ENCODE measurements around the gene PPP2R5C. TPM values are rescaled to one million over a fixed set of nuclear protein-coding genes. Genes with fewer than 3 reads are reported as not detected.

The PPP2R5C gene
- total RNA-seq, 1 donor from 2014 or later = 227 TPM

DNA sequence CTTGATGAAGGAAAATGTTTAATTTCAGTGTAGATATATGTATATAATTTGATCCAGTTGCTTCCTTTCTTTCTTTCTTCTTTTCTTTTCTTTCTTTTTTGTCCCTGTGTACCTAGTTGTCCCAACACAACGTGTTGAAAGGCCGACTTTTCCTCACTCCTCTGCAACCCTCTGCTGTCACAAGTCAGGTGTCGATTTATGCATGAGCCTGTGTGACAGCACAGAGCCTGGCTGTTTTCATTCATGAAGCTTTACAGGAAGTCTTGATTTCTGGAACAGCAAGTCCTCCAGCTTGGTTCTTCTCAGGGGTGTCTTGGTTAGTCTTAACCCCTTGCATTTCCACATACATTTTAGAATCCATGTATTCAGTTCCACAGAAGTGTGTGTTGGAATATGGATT lies 88.1 kb downstream of the PPP2R5C start:
- DNase-seq = no peak
- TF ChIP-seq, protein P1, sequence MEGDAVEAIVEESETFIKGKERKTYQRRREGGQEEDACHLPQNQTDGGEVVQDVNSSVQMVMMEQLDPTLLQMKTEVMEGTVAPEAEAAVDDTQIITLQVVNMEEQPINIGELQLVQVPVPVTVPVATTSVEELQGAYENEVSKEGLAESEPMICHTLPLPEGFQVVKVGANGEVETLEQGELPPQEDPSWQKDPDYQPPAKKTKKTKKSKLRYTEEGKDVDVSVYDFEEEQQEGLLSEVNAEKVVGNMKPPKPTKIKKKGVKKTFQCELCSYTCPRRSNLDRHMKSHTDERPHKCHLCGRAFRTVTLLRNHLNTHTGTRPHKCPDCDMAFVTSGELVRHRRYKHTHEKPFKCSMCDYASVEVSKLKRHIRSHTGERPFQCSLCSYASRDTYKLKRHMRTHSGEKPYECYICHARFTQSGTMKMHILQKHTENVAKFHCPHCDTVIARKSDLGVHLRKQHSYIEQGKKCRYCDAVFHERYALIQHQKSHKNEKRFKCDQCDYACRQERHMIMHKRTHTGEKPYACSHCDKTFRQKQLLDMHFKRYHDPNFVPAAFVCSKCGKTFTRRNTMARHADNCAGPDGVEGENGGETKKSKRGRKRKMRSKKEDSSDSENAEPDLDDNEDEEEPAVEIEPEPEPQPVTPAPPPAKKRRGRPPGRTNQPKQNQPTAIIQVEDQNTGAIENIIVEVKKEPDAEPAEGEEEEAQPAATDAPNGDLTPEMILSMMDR (IDR thresholded peaks at IDR 0.05) = no peak
- no peaks in the 10 kb centered on the region for H3K27me3 Mint-ChIP-seq

DNA sequence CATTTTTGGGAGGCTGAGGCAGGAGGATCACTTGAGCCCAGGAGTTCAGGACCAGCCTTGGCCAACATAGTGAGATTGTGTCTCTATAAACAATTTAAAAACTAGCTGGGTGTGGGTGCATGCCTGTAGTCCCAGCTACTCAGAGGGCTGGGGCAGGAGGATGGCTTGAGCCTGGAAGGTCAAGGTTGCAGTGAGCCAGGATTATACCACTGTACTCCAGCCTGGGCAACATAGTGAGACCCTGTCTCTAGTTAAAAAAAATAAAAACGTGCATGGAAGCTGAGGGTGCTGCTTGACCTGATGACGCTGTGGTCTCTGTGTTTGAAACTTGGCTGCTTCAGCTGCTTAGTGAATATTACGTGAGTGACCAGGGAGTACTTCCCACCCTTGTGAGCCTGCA lies 89.7 kb downstream of the PPP2R5C start:
- CTCF ChIA-PET = interaction anchor here (1.3 to 1.9 kb wide), 2 partner anchors 81 to 144 kb away, joined by 4 to 6 read pairs; no protein-coding TSS in a partner anchor
- ATAC-seq (ENCODE audit: low read depth) = no peak
- TF ChIP-seq, protein P1 (IDR thresholded peaks at IDR 0.05) = no peak
- no peak for DNase-seq
- H3K27me3 Mint-ChIP-seq = no peaks in the 10 kb centered on the region
- peaks cover 23% of the 10 kb centered on the region for H3K36me3 Mint-ChIP-seq (ENCODE audit: low read depth)
- intact Hi-C loops (cut with micrococcal nuclease) = loop anchor here (1.0 kb wide), 1 partner anchor 25 kb away; no protein-coding TSS in a partner anchor
- H3K27ac Mint-ChIP-seq = peak overlapping the region; percentile 7
- H3K4me1 Mint-ChIP-seq = peaks cover 85% of the 10 kb centered on the region
- H3K4me3 Mint-ChIP-seq = no peak overlapping the region
- POLR2A ChIA-PET = interaction anchor here (0.8 to 1.3 kb wide), 2 partner anchors 37 to 91 kb away, joined by 3 read pairs; no protein-coding TSS in a partner anchor
- H3K9me3 Mint-ChIP-seq = no peaks in the 10 kb centered on the region

More for the DNA sequence above, 88.1 kb downstream of the PPP2R5C start:
- CTCF ChIA-PET = interaction anchor here (0.6 kb wide), 1 partner anchor 14 kb away, joined by 3 read pairs; no protein-coding TSS in a partner anchor
- POLR2A ChIA-PET = interaction anchor here (0.7 to 2.2 kb wide), 6 partner anchors 24 to 79 kb away, joined by 3 to 13 read pairs (median 3); no protein-coding TSS in a partner anchor
- intact Hi-C loops (cut with micrococcal nuclease) = loop anchor here (10.0 kb wide), 1 partner anchor 235 kb away; the partner anchor contains the start of gene HSP90AA1
- H3K36me3 Mint-ChIP-seq (ENCODE audit: low read depth) = peaks cover 24% of the 10 kb centered on the region
- H3K27ac Mint-ChIP-seq = peak overlapping the region; percentile 56
- H3K4me1 Mint-ChIP-seq = peaks cover 87% of the 10 kb centered on the region
- H3K9me3 Mint-ChIP-seq = no peaks in the 10 kb centered on the region
- H3K4me3 Mint-ChIP-seq = peak overlapping the region; percentile 60
- peak; percentile 15 for ATAC-seq (ENCODE audit: low read depth)

DNA sequence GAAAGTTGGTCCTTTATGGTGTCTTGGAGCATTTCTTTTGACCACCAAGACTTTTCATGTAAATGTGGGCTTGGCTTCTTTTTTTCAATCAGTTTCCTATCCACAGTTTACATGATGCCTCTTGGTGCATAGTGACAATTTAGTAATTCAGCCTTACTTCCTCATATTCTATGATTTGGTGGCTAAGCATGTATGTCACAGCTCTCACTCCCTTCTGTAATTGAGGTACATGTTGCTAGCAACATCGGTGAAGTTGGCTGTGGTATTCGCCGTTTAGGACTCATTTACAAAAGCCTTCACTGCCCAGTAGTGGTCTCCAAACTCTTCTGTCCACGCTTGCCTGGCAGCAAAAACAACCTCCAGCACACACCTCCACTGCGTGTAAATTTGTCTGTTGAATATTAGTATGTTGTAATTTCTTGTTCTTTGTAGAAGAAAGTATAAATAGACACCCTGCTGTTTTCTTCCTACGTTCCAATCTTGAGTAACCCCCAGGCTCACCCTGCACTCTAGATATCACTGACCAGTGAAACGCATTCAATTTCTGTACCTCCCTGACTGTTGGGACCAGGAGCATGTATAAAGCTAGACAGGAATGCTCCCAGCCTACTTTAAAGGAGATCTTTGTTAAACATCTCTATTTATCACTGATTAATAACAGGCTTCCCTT lies 90.4 kb downstream of the PPP2R5C start:
- peaks cover 22% of the 10 kb centered on the region for H3K36me3 Mint-ChIP-seq (ENCODE audit: low read depth)
- no peaks in the 10 kb centered on the region for H3K27me3 Mint-ChIP-seq
- DNase-seq (no peak), ATAC-seq (ENCODE audit: low read depth) (peak; percentile 68)
- H3K4me1 Mint-ChIP-seq = peaks cover 80% of the 10 kb centered on the region
- peak overlapping the region; percentile 78 for H3K27ac Mint-ChIP-seq
- TF ChIP-seq, protein P1 (IDR thresholded peaks at IDR 0.05) = no peak
- peak overlapping the region; percentile 52 for H3K4me3 Mint-ChIP-seq
- ChIA-PET POLR2A (interaction anchor here (0.5 to 1.3 kb wide), 3 partner anchors 38 to 91 kb away, joined by 3 to 6 read pairs (median 3); no protein-coding TSS in a partner anchor), CTCF (interaction anchor here (0.7 to 1.9 kb wide), 3 partner anchors 8 to 145 kb away, joined by 3 to 6 read pairs (median 4); no protein-coding TSS in a partner anchor)
- no peaks in the 10 kb centered on the region for H3K9me3 Mint-ChIP-seq
- intact Hi-C loops (cut with micrococcal nuclease) = loop anchor here (1.0 kb wide), 1 partner anchor 24 kb away; no protein-coding TSS in a partner anchor

DNA sequence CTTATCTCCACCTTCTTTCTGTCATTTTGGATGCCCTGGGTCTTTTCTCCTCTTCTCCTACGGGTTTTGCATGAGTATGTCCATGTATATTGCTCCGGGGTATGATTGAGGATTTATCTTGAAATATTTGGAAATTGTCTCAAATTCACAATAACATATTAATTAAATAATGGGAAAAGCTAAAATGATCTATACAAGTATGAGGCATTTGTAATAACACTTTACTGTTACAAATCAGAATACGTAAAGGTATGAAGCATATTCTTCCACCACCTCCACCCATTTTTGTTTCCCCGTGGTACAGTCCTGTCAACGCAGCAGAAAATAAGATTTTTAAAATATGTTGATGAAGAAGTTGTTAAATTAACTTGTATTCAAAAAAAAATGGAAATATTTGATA lies 91.3 kb downstream of the PPP2R5C start:
- intact Hi-C loops (cut with micrococcal nuclease) = no loop called here
- Mint-ChIP-seq H3K4me3 (no peak overlapping the region), H3K4me1 (peaks cover 75% of the 10 kb centered on the region), H3K27ac (no peak overlapping the region), H3K27me3 (no peaks in the 10 kb centered on the region), H3K9me3 (no peaks in the 10 kb centered on the region), H3K36me3 (ENCODE audit: low read depth) (peaks cover 27% of the 10 kb centered on the region)
- ATAC-seq (ENCODE audit: low read depth) = no peak
- ChIA-PET POLR2A (interaction anchor here (0.9 to 1.3 kb wide), 3 partner anchors 8 to 92 kb away, joined by 3 to 4 read pairs (median 4); no protein-coding TSS in a partner anchor), CTCF (interaction anchor here (0.7 kb wide), 1 partner anchor 9 kb away, joined by 3 read pairs; no protein-coding TSS in a partner anchor)
- DNase-seq = no peak
- TF ChIP-seq, protein P1 (IDR thresholded peaks at IDR 0.05) = no peak

Measured in activated B cell treated with CpG ODN at 0.5 μM for 24 hours (primary cell).